Measurements from ENCODE around the gene ZNF384.

- no peak for TF ChIP-seq CTCF (optimal IDR thresholded peaks at IDR 0.05 in 1 of 3, IDR thresholded peaks at IDR 0.05 in 1 of 3, conservative IDR thresholded peaks at IDR 0.05 in 1 of 3; ENCODE audit: extremely low read depth in 1 of 3, insufficient read depth in 2 of 3, low read length in 3 of 3)
- TF ChIP-seq EZH2 (IDR thresholded peaks at IDR 0.05; ENCODE audit: low read length): no peak
Measured at GRCh38 chr12:6695313-6696045, 6.3 kb upstream of the ZNF384 start.
